ENCODE data around the gene ERBB4. TPM values are rescaled to one million over a fixed set of nuclear protein-coding genes. Genes with fewer than 3 reads are reported as not detected.

Gene ERBB4
- polyA plus RNA-seq, 3 donors from 2014 or later: not detected

- DNase-seq: no peak
- H3K4me1 Mint-ChIP-seq: no peaks in the 10 kb centered on the region
- H3K27ac Mint-ChIP-seq: no peak overlapping the region
- no peaks in the 10 kb centered on the region for H3K27me3 Mint-ChIP-seq (ENCODE audit: low read depth in 3 of 3)
- no peak overlapping the region for H3K4me3 Mint-ChIP-seq
- peaks cover 0 to 9% (median 2%) of the 10 kb centered on the region in 6 donors for H3K9me3 Mint-ChIP-seq
- no peaks in the 10 kb centered on the region for H3K36me3 Mint-ChIP-seq
Measured at GRCh38 chr2:211473116-211473515, 1065.5 kb downstream of the ERBB4 start.

- no peak overlapping the region for H3K4me3 Mint-ChIP-seq
- H3K9me3 Mint-ChIP-seq: peaks cover 0 to 6% (median 0%) of the 10 kb centered on the region in 6 donors
- H3K27me3 Mint-ChIP-seq (ENCODE audit: low read depth in 3 of 3): no peaks in the 10 kb centered on the region
- H3K4me1 Mint-ChIP-seq: no peaks in the 10 kb centered on the region
- no peak for DNase-seq
- H3K36me3 Mint-ChIP-seq: no peaks in the 10 kb centered on the region
- H3K27ac Mint-ChIP-seq: no peak overlapping the region
Measured at GRCh38 chr2:211469664-211470059, 1068.9 kb downstream of the ERBB4 start.

GRCh38 chr2:211468877-211469663, 1069.5 kb downstream of the ERBB4 start:
- Mint-ChIP-seq H3K27ac (no peak overlapping the region), H3K4me3 (no peak overlapping the region), H3K27me3 (ENCODE audit: low read depth in 3 of 3) (no peaks in the 10 kb centered on the region), H3K4me1 (no peaks in the 10 kb centered on the region), H3K9me3 (peaks cover 0 to 7% (median 0%) of the 10 kb centered on the region in 6 donors), H3K36me3 (no peaks in the 10 kb centered on the region)
- no peak for DNase-seq

- no peak overlapping the region for H3K4me3 Mint-ChIP-seq
- H3K9me3 Mint-ChIP-seq: peaks cover 0 to 11% (median 2%) of the 10 kb centered on the region in 6 donors
- no peaks in the 10 kb centered on the region for H3K27me3 Mint-ChIP-seq (ENCODE audit: low read depth in 3 of 3)
- H3K4me1 Mint-ChIP-seq: no peaks in the 10 kb centered on the region
- DNase-seq: no peak
- H3K27ac Mint-ChIP-seq: no peak overlapping the region
- H3K36me3 Mint-ChIP-seq: no peaks in the 10 kb centered on the region
Measured at GRCh38 chr2:211468217-211468616, 1070.4 kb downstream of the ERBB4 start.

- peaks cover 0 to 2% (median 0%) of the 10 kb centered on the region in 3 donors for H3K27me3 Mint-ChIP-seq (ENCODE audit: low read depth in 3 of 3)
- H3K27ac Mint-ChIP-seq: no peak overlapping the region
- H3K4me1 Mint-ChIP-seq: no peaks in the 10 kb centered on the region
- H3K36me3 Mint-ChIP-seq: no peaks in the 10 kb centered on the region
- no peak for DNase-seq
- peaks cover 1 to 10% (median 4%) of the 10 kb centered on the region in 6 donors for H3K9me3 Mint-ChIP-seq
- H3K4me3 Mint-ChIP-seq: no peak overlapping the region
Measured at GRCh38 chr2:211463397-211463796, 1075.2 kb downstream of the ERBB4 start.

GRCh38 chr2:211458974-211459373, 1079.6 kb downstream of the ERBB4 start:
- Mint-ChIP-seq H3K4me3 (no peak overlapping the region), H3K9me3 (peaks cover 1 to 12% (median 3%) of the 10 kb centered on the region in 6 donors), H3K27ac (no peak overlapping the region), H3K27me3 (ENCODE audit: low read depth in 3 of 3) (peaks cover 0 to 2% (median 0%) of the 10 kb centered on the region in 3 donors), H3K36me3 (no peaks in the 10 kb centered on the region), H3K4me1 (no peaks in the 10 kb centered on the region)
- no peak for DNase-seq

- no peak overlapping the region for H3K4me3 Mint-ChIP-seq
- peaks cover 0 to 2% (median 0%) of the 10 kb centered on the region in 3 donors for H3K27me3 Mint-ChIP-seq (ENCODE audit: low read depth in 3 of 3)
- no peaks in the 10 kb centered on the region for H3K36me3 Mint-ChIP-seq
- no peaks in the 10 kb centered on the region for H3K4me1 Mint-ChIP-seq
- no peak overlapping the region for H3K27ac Mint-ChIP-seq
- no peak for DNase-seq
- H3K9me3 Mint-ChIP-seq: peaks cover 0 to 10% (median 2%) of the 10 kb centered on the region in 6 donors
Measured at GRCh38 chr2:211457325-211457724, 1081.3 kb downstream of the ERBB4 start.

GRCh38 chr2:211455216-211455841, 1083.3 kb downstream of the ERBB4 start:
- no peak for DNase-seq
- H3K36me3 Mint-ChIP-seq: no peaks in the 10 kb centered on the region
- H3K9me3 Mint-ChIP-seq: peaks cover 0 to 6% (median 2%) of the 10 kb centered on the region in 6 donors

GRCh38 chr2:211454679-211455078, 1083.9 kb downstream of the ERBB4 start:
- Mint-ChIP-seq H3K27me3 (ENCODE audit: low read depth in 3 of 3) (peaks cover 0 to 2% (median 0%) of the 10 kb centered on the region in 3 donors), H3K4me3 (no peak overlapping the region), H3K9me3 (peaks cover 0 to 6% (median 0%) of the 10 kb centered on the region in 6 donors), H3K27ac (no peak overlapping the region), H3K36me3 (no peaks in the 10 kb centered on the region), H3K4me1 (no peaks in the 10 kb centered on the region)
- DNase-seq: no peak

More at GRCh38 chr2:211455216-211455841, 1083.3 kb downstream of the ERBB4 start:
- Mint-ChIP-seq H3K27me3 (ENCODE audit: low read depth in 3 of 3) (peaks cover 0 to 2% (median 0%) of the 10 kb centered on the region in 3 donors), H3K4me1 (no peaks in the 10 kb centered on the region), H3K4me3 (no peak overlapping the region), H3K27ac (no peak overlapping the region)

GRCh38 chr2:211453311-211453887, 1085.2 kb downstream of the ERBB4 start:
- Mint-ChIP-seq H3K27ac (no peak overlapping the region), H3K27me3 (ENCODE audit: low read depth in 3 of 3) (peaks cover 0 to 2% (median 0%) of the 10 kb centered on the region in 3 donors), H3K9me3 (peaks cover 0 to 3% (median 0%) of the 10 kb centered on the region in 6 donors), H3K4me3 (no peak overlapping the region), H3K4me1 (no peaks in the 10 kb centered on the region), H3K36me3 (no peaks in the 10 kb centered on the region)
- no peak for DNase-seq

GRCh38 chr2:211451642-211452041, 1087.0 kb downstream of the ERBB4 start:
- Mint-ChIP-seq H3K4me1 (no peaks in the 10 kb centered on the region), H3K27me3 (ENCODE audit: low read depth in 3 of 3) (peaks cover 0 to 2% (median 0%) of the 10 kb centered on the region in 3 donors), H3K4me3 (no peak overlapping the region), H3K9me3 (peaks cover 0 to 2% (median 0%) of the 10 kb centered on the region in 6 donors), H3K36me3 (no peaks in the 10 kb centered on the region), H3K27ac (no peak overlapping the region)
- no peak for DNase-seq

- H3K36me3 Mint-ChIP-seq: no peaks in the 10 kb centered on the region
- H3K27ac Mint-ChIP-seq: no peak overlapping the region
- H3K9me3 Mint-ChIP-seq: peaks cover 0 to 8% (median under 1%) of the 10 kb centered on the region in 6 donors
- no peak for DNase-seq
- no peaks in the 10 kb centered on the region for H3K4me1 Mint-ChIP-seq
- peaks cover 0 to 2% (median 0%) of the 10 kb centered on the region in 3 donors for H3K27me3 Mint-ChIP-seq (ENCODE audit: low read depth in 3 of 3)
- H3K4me3 Mint-ChIP-seq: no peak overlapping the region
Measured at GRCh38 chr2:211449819-211450218, 1088.8 kb downstream of the ERBB4 start.

- Mint-ChIP-seq H3K27ac (no peak overlapping the region), H3K4me3 (no peak overlapping the region), H3K27me3 (ENCODE audit: low read depth in 3 of 3) (peaks cover 0 to 2% (median 0%) of the 10 kb centered on the region in 3 donors), H3K36me3 (no peaks in the 10 kb centered on the region), H3K9me3 (peaks cover 0 to 7% (median 2%) of the 10 kb centered on the region in 6 donors), H3K4me1 (no peaks in the 10 kb centered on the region)
- DNase-seq: no peak
Measured at GRCh38 chr2:211447548-211447947, 1091.1 kb downstream of the ERBB4 start.

- no peak overlapping the region for H3K27ac Mint-ChIP-seq
- no peaks in the 10 kb centered on the region for H3K4me1 Mint-ChIP-seq
- peaks cover 0 to 2% (median 0%) of the 10 kb centered on the region in 3 donors for H3K27me3 Mint-ChIP-seq (ENCODE audit: low read depth in 3 of 3)
- H3K9me3 Mint-ChIP-seq: peaks cover 0 to 12% (median 2%) of the 10 kb centered on the region in 6 donors
- H3K4me3 Mint-ChIP-seq: no peak overlapping the region
- no peak for DNase-seq
- H3K36me3 Mint-ChIP-seq: peaks cover 0 to 3% (median 0%) of the 10 kb centered on the region in 3 donors
Measured at GRCh38 chr2:211440107-211440506, 1098.5 kb downstream of the ERBB4 start.

Data from immature natural killer cell (primary cell).